ENCODE data around the gene ADCY5. TPM values are rescaled to one million over a fixed set of nuclear protein-coding genes. Genes with fewer than 3 reads are reported as not detected.

ADCY5 gene
- total RNA-seq, 1 donor from 2014 or later, result 10.6 TPM

DNA sequence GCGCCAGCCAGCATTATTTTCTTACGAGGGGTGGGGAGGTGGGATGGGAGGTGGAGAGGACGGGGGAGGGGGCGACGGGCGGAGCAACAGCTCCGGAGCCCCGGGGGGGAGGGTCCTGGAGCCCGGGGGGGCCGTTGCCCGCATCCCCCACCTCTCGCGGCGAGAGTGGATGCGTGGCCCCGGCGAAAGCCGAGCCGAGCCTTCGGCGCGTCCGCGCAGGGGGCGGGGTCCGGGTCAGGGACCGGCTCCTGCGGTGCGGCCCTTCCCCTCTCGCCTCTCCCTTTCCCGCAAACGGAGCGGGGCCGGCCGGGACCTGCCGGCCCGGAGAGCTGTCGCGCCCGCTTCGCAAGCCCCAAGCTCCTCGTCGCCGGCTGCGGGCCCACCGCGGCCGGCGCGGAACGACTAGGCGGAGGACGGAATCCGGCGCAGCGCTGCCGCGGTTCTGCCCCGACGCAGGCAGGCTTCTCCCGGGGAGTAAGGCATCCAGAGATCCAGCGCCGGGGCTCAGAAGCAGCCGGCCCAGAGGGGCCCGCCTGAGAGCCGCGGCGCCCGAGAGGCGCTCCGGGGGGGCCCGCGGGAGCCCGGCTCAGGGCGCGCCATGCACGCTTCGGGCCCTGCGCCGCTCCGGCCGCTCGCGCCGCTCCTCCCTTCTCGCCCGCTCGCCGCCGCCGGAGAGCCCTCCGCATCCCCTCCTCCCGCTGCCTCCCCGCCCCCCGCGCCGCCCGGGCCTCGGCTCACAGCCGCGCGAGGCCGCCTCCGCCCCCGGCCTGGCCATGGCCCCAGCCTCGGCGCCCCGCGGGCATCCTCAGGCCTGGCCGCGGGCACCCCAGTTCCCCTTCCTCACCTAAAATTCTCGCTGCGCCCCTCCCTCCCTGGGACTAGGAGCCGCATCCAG is 459 bp upstream of the ADCY5 start:
- no peak for TF ChIP-seq CTCF (IDR thresholded peaks at IDR 0.05)
- Mint-ChIP-seq H3K9me3 (ENCODE audit: unreplicated experiment) (no peaks in the 10 kb centered on the region), H3K36me3 (ENCODE audit: unreplicated experiment) (no peaks in the 10 kb centered on the region), H3K4me1 (ENCODE audit: unreplicated experiment) (peaks cover 13% of the 10 kb centered on the region), H3K4me3 (ENCODE audit: unreplicated experiment) (peak overlapping the region; percentile 73), H3K27me3 (ENCODE audit: unreplicated experiment) (peaks cover 42% of the 10 kb centered on the region), H3K27ac (ENCODE audit: unreplicated experiment) (no peak overlapping the region)
- no peak for DNase-seq (ENCODE audit: extremely low spot score, unreplicated experiment)

DNA sequence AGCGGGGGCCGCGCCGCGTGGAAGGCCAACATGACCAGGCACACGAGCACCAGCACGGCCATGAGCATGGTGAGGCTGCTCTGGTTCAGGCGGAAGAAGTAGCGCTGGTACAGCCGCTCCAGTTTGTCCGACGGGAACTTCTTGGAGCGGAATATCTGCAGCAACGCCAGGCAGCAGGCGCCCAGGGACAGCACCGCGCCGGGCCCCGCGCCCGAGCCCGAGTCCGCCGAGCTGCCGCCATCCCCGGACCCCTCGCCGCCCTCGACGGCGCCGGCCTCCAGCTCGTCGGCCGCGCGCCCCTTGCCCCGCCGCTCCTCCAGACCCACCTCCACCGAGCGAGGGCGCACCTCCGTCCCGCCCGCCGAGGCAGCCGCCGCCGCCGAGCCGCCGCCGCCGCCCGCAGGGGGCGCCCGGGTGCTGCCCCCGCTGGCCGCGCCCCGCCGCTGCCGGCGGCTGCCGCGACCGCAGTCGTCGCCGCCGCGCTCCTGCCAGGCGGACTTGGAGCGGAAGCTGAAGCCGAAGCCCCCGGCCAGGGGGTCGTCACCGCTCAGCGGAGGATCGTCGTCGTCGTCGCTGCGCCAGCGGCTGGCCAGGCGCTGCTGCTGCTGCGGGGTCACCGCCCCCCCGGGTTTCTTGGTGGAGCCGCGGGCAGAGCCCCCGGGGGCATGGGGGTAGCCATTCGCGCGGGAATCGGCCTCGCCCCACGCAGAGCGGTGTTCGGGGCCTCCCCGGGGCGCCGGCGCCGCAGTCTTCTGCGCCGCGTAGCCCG is 957 bp downstream of the ADCY5 start:
- peak; percentile 34 for TF ChIP-seq CTCF (IDR thresholded peaks at IDR 0.05)
- peak overlapping the region; percentile 67 for H3K4me3 Mint-ChIP-seq (ENCODE audit: unreplicated experiment)
- H3K4me1 Mint-ChIP-seq (ENCODE audit: unreplicated experiment), result peaks cover 13% of the 10 kb centered on the region
- H3K27ac Mint-ChIP-seq (ENCODE audit: unreplicated experiment), result no peak overlapping the region
- no peak for DNase-seq (ENCODE audit: extremely low spot score, unreplicated experiment)
- no peaks in the 10 kb centered on the region for H3K36me3 Mint-ChIP-seq (ENCODE audit: unreplicated experiment)
- H3K9me3 Mint-ChIP-seq (ENCODE audit: unreplicated experiment), result no peaks in the 10 kb centered on the region
- H3K27me3 Mint-ChIP-seq (ENCODE audit: unreplicated experiment), result peaks cover 46% of the 10 kb centered on the region

- H3K27me3 Mint-ChIP-seq (ENCODE audit: unreplicated experiment), result peaks cover 46% of the 10 kb centered on the region
- H3K36me3 Mint-ChIP-seq (ENCODE audit: unreplicated experiment), result peaks cover 3% of the 10 kb centered on the region
- no peak for TF ChIP-seq CTCF (IDR thresholded peaks at IDR 0.05)
- H3K4me1 Mint-ChIP-seq (ENCODE audit: unreplicated experiment), result peaks cover 13% of the 10 kb centered on the region
- H3K27ac Mint-ChIP-seq (ENCODE audit: unreplicated experiment), result no peak overlapping the region
- H3K9me3 Mint-ChIP-seq (ENCODE audit: unreplicated experiment), result no peaks in the 10 kb centered on the region
- H3K4me3 Mint-ChIP-seq (ENCODE audit: unreplicated experiment), result peak overlapping the region; percentile 59
- DNase-seq (ENCODE audit: extremely low spot score, unreplicated experiment), result no peak
Measured at GRCh38 chr3:123447416-123447748, 1.5 kb downstream of the ADCY5 start.

DNA sequence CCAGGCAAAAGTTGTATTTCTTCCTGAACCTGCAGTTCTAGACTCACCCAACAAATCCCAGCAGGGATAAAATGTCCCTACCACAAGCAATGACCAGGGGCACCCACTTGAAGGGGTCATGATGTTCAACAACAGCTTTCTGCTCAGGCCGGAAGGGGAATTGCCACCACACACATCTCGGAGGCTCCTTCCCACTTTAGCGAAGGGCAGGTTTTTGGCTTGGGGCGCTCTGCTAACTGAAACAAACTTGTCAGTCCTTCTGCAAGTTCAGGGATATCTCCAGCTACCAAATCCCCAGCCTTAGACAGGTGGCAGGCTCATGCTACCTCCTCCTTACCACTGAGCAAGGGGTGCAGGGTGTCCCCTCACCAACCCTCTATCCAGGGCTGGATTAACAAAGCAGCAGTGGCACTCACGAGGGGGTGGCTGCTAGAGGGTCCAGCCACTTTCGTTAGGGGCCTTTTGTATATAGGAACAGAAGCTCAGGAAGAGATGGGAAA is 2.2 kb downstream of the ADCY5 start:
- TF ChIP-seq CTCF (IDR thresholded peaks at IDR 0.05), result no peak
- Mint-ChIP-seq H3K4me1 (ENCODE audit: unreplicated experiment) (peaks cover 13% of the 10 kb centered on the region), H3K4me3 (ENCODE audit: unreplicated experiment) (peak overlapping the region; percentile 59), H3K27me3 (ENCODE audit: unreplicated experiment) (peaks cover 46% of the 10 kb centered on the region), H3K36me3 (ENCODE audit: unreplicated experiment) (peaks cover 3% of the 10 kb centered on the region), H3K27ac (ENCODE audit: unreplicated experiment) (no peak overlapping the region), H3K9me3 (ENCODE audit: unreplicated experiment) (no peaks in the 10 kb centered on the region)
- DNase-seq (ENCODE audit: extremely low spot score, unreplicated experiment), result no peak

GRCh38 chr3:123446210-123446609 is 2.7 kb downstream of the ADCY5 start:
- H3K4me3 Mint-ChIP-seq (ENCODE audit: unreplicated experiment), result peak overlapping the region; percentile 1
- peaks cover 3% of the 10 kb centered on the region for H3K36me3 Mint-ChIP-seq (ENCODE audit: unreplicated experiment)
- H3K9me3 Mint-ChIP-seq (ENCODE audit: unreplicated experiment), result no peaks in the 10 kb centered on the region
- H3K27me3 Mint-ChIP-seq (ENCODE audit: unreplicated experiment), result peaks cover 45% of the 10 kb centered on the region
- H3K27ac Mint-ChIP-seq (ENCODE audit: unreplicated experiment), result no peak overlapping the region
- no peak for DNase-seq (ENCODE audit: extremely low spot score, unreplicated experiment)
- H3K4me1 Mint-ChIP-seq (ENCODE audit: unreplicated experiment), result peaks cover 13% of the 10 kb centered on the region
- TF ChIP-seq CTCF (IDR thresholded peaks at IDR 0.05), result no peak

All from osteocyte (in vitro differentiated cells).